ENCODE measurements around the gene TNN. TPM values are rescaled to one million over a fixed set of nuclear protein-coding genes. Genes with fewer than 3 reads are reported as not detected.

TNN gene
- total RNA-seq, 1 experiment from 2014 or later = 0.11 TPM

- Histone ChIP-seq H2BK12ac (ENCODE audit: insufficient read length, low read depth, low read length) (no peak overlapping the region), H3K9me3 (ENCODE audit: control insufficient read depth, low read depth, low read length) (no peaks in the 10 kb centered on the region), H3K79me1 (ENCODE audit: insufficient read depth, low read depth, low read length, poor library complexity, severe bottlenecking) (no peaks in the 10 kb centered on the region), H3K4ac (ENCODE audit: low read depth, low read length) (no peak overlapping the region), H2AFZ (ENCODE audit: low read length) (no peak overlapping the region), H2AK5ac (ENCODE audit: insufficient read length, low read length) (no peak overlapping the region), H2BK20ac (ENCODE audit: low read depth, low read length, poor library complexity, severe bottlenecking) (no peak overlapping the region), H3K27me3 (ENCODE audit: insufficient read depth, low read length) (no peaks in the 10 kb centered on the region), H3K27ac (ENCODE audit: insufficient read length, low read depth, low read length) (no peak overlapping the region), H4K20me1 (ENCODE audit: control insufficient read depth, insufficient read depth, insufficient read length) (no peaks in the 10 kb centered on the region), H3K56ac (ENCODE audit: insufficient read length, low read depth, low read length) (no peak overlapping the region), H3K18ac (ENCODE audit: insufficient read length, low read depth, low read length) (no peak overlapping the region), H3K4me2 (ENCODE audit: insufficient read depth, insufficient read length, low read length) (no peak overlapping the region), H2BK15ac (ENCODE audit: low read depth, low read length) (no peak overlapping the region), H3K23ac (ENCODE audit: insufficient read length, low read depth, low read length) (no peak overlapping the region), H4K8ac (replicated peaks; ENCODE audit: insufficient read length, low read depth, low read length) (no peak overlapping the region), H3K14ac (ENCODE audit: insufficient read depth, low read length) (no peak overlapping the region), H3K4me1 (ENCODE audit: insufficient read depth, low read length) (no peaks in the 10 kb centered on the region; the same call in 1 of the 2 replicates), H2BK5ac (ENCODE audit: insufficient read length, low read length) (no peak overlapping the region), H4K5ac (ENCODE audit: insufficient read length, low read depth, low read length) (no peak overlapping the region), H2BK120ac (ENCODE audit: low read depth, low read length, poor library complexity, severe bottlenecking) (no peak overlapping the region), H3K23me2 (ENCODE audit: insufficient read length, low read depth, low read length, poor library complexity, severe bottlenecking) (no peaks in the 10 kb centered on the region), H3K9ac (ENCODE audit: extremely low read depth, insufficient read length, low read length) (no peak overlapping the region), H3K79me2 (ENCODE audit: insufficient read depth, low read length) (no peaks in the 10 kb centered on the region), H3T11ph (ENCODE audit: low read length) (no peak overlapping the region), H4K91ac (ENCODE audit: insufficient read length, low read depth, low read length) (no peak overlapping the region)
- H3K4me3 Mint-ChIP-seq = no peak overlapping the region
- no peak for TF ChIP-seq CTCF (conservative IDR thresholded peaks at IDR 0.05)
- no peak overlapping the region for H3K27ac Mint-ChIP-seq
- no peaks in the 10 kb centered on the region for H3K36me3 Mint-ChIP-seq (ENCODE audit: insufficient read depth in 1 of 3, low read depth in 3 of 3)
- peaks cover 8% of the 10 kb centered on the region for H3K27me3 Mint-ChIP-seq (ENCODE audit: low read depth)
- DNase-seq = no peak
- H3K4me1 Mint-ChIP-seq = peaks cover 16 to 18% of the 10 kb centered on the region in 2 experiments
- no peaks in the 10 kb centered on the region for H3K9me3 Mint-ChIP-seq
- no CpG with 5 or more reads among the region's 3 CpGs for WGBS (ENCODE audit: extremely low coverage, insufficient read length, low lambda C conversion rate)
Measured at GRCh38 chr1:175078629-175079028, 11.0 kb downstream of the TNN start.
